ENCODE measurements around the gene C17orf100. TPM values are rescaled to one million over a fixed set of nuclear protein-coding genes. Genes with fewer than 3 reads are reported as not detected.

The C17orf100 gene
- 1 to 10 TPM in 2 of 3 donors, not detected in 1; 1.7 to 5.2 TPM for polyA plus RNA-seq

DNA sequence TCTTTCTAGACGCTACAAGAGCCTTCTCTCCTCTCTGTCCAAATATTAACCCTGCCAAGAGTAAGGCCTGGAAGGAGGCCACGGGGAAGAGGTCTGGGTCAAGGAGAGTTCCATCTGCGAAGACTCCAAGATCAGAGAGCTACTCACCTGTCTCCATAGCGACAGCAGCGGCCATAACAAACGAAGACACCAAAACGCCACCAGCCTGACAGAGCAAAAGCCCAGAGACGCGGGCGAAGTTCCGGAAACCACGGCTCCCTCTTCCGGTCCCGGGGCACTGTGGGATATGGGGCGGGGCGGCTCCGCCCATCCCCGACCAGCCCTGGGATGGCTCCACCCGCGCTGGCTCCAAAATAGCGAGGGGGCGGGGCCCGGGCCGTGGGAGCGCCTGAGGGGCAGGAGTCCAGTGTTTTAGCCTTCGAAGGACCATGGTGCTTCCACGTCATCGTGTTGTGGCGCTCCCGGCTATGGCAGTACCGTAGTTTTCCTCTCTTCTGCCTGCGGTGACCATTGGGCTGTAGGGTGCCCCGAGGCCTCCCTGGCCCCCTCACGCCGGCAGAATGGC is at the start of gene C17orf100, which contains the start of gene MED31:
C17orf100 (plus strand) TSS at position 409 of the 565 bp plus-strand sequence; CDS start at position 561, 152 bp downstream.
MED31 (minus strand) TSS at position 252 of the 565 bp plus-strand sequence; CDS start at position 175, 77 bp downstream.
- DNase-seq = peak; percentile 92
- Mint-ChIP-seq H3K27ac (peak within 1 kb of the TSS; percentile 97 to 100 (median 100)), H3K4me1 (peaks cover 45 to 71% of the 10 kb centered on the region in 2 donors), H3K4me3 (peak within 1 kb of the TSS; percentile 94 to 100 (median 98)), H3K27me3 (ENCODE audit: low read depth in 3 of 3) (peaks cover 14 to 31% (median 19%) of the 10 kb centered on the region in 3 donors), H3K9me3 (peaks cover 0 to 1% (median 0%) of the 10 kb centered on the region in 6 donors), H3K36me3 (peaks cover 7 to 12% (median 9%) of the 10 kb centered on the region in 3 donors)

GRCh38 chr17:6602141-6602540 is 49.4 kb upstream of the C17orf100 start:
- peaks cover 22 to 66% (median 31%) of the 10 kb centered on the region in 3 donors for H3K36me3 Mint-ChIP-seq
- no peaks in the 10 kb centered on the region for H3K27me3 Mint-ChIP-seq (ENCODE audit: low read depth in 3 of 3)
- no peaks in the 10 kb centered on the region for H3K4me1 Mint-ChIP-seq
- H3K4me3 Mint-ChIP-seq = no peak overlapping the region
- H3K9me3 Mint-ChIP-seq = no peaks in the 10 kb centered on the region
- H3K27ac Mint-ChIP-seq = no peak overlapping the region
- DNase-seq = no peak

- no peaks in the 10 kb centered on the region for H3K9me3 Mint-ChIP-seq
- H3K4me1 Mint-ChIP-seq = no peaks in the 10 kb centered on the region
- H3K27ac Mint-ChIP-seq = no peak overlapping the region
- no peaks in the 10 kb centered on the region for H3K27me3 Mint-ChIP-seq (ENCODE audit: low read depth in 3 of 3)
- DNase-seq = no peak
- H3K4me3 Mint-ChIP-seq = no peak overlapping the region
- peaks cover 26 to 62% (median 28%) of the 10 kb centered on the region in 3 donors for H3K36me3 Mint-ChIP-seq
Observed at GRCh38 chr17:6603744-6604325, 47.7 kb upstream of the C17orf100 start.

GRCh38 chr17:6605142-6605541 is 46.4 kb upstream of the C17orf100 start:
- Mint-ChIP-seq H3K4me3 (no peak overlapping the region), H3K9me3 (no peaks in the 10 kb centered on the region), H3K4me1 (no peaks in the 10 kb centered on the region), H3K27me3 (ENCODE audit: low read depth in 3 of 3) (no peaks in the 10 kb centered on the region), H3K36me3 (peaks cover 27 to 62% (median 30%) of the 10 kb centered on the region in 3 donors), H3K27ac (no peak overlapping the region)
- no peak for DNase-seq

GRCh38 chr17:6608321-6608720 is 43.2 kb upstream of the C17orf100 start:
- H3K36me3 Mint-ChIP-seq = peaks cover 18 to 50% (median 27%) of the 10 kb centered on the region in 3 donors
- H3K27me3 Mint-ChIP-seq (ENCODE audit: low read depth in 3 of 3) = no peaks in the 10 kb centered on the region

GRCh38 chr17:6610011-6610410 is 41.6 kb upstream of the C17orf100 start:
- H3K27ac Mint-ChIP-seq = no peak overlapping the region
- DNase-seq = no peak
- no peaks in the 10 kb centered on the region for H3K9me3 Mint-ChIP-seq
- no peaks in the 10 kb centered on the region for H3K27me3 Mint-ChIP-seq (ENCODE audit: low read depth in 3 of 3)
- peaks cover 19 to 47% (median 23%) of the 10 kb centered on the region in 3 donors for H3K36me3 Mint-ChIP-seq
- H3K4me1 Mint-ChIP-seq = no peaks in the 10 kb centered on the region
- no peak overlapping the region for H3K4me3 Mint-ChIP-seq

More at GRCh38 chr17:6608321-6608720, 43.2 kb upstream of the C17orf100 start:
- no peak for DNase-seq
- H3K9me3 Mint-ChIP-seq = no peaks in the 10 kb centered on the region
- H3K4me3 Mint-ChIP-seq = no peak overlapping the region
- H3K27ac Mint-ChIP-seq = no peak overlapping the region
- no peaks in the 10 kb centered on the region for H3K4me1 Mint-ChIP-seq

DNA sequence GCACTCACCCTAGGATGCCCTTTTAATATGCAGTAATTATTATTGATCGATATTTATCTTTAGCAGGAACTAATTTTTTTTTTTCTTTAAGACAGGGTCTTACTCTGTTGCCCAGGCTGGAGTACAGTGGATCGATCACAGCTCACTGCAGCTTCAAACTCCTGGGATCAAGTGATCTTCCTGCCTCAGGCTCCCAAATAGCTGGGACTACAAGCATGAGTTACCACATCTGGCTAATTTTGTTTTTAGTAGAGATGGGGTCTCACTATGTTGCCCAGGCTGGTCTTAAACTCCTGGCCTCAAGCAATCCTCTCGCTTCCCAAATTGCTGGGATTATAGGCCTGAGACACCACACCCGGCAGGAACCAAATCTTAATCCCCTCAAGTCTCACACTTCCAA is 40.3 kb upstream of the C17orf100 start:
- H3K27me3 Mint-ChIP-seq (ENCODE audit: low read depth in 3 of 3) = no peaks in the 10 kb centered on the region

GRCh38 chr17:6623941-6624340 is 27.6 kb upstream of the C17orf100 start:
- no peak for DNase-seq
- H3K36me3 Mint-ChIP-seq = peaks cover 17 to 42% (median 22%) of the 10 kb centered on the region in 3 donors
- H3K27ac Mint-ChIP-seq = no peak overlapping the region
- H3K4me1 Mint-ChIP-seq = peaks cover 6 to 19% of the 10 kb centered on the region in 2 donors
- no peaks in the 10 kb centered on the region for H3K9me3 Mint-ChIP-seq
- no peaks in the 10 kb centered on the region for H3K27me3 Mint-ChIP-seq (ENCODE audit: low read depth in 3 of 3)
- H3K4me3 Mint-ChIP-seq = no peak overlapping the region

More for the DNA sequence above, 40.3 kb upstream of the C17orf100 start:
- DNase-seq = no peak
- Mint-ChIP-seq H3K4me3 (no peak overlapping the region), H3K4me1 (no peaks in the 10 kb centered on the region), H3K36me3 (peaks cover 11 to 35% (median 15%) of the 10 kb centered on the region in 3 donors), H3K27ac (no peak overlapping the region), H3K9me3 (no peaks in the 10 kb centered on the region)

DNA sequence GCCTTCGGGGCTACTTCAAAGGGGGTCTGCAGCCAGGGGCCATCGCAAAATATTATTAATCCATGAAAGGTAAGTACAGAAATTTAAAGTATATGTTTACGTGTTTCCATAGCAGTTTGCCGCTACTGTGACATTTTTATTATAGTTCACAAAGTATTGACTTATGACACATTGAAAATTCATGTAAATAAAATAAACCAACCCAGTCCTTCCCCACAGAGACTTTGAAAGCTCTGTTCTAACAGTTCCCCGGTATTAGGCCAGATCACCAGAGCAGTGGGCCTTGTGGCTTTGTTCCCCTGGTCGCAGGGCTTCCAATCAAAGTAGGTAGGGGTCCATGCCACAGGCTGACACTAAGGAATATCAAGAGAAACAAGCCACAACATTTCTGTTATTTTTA is 24.9 kb upstream of the C17orf100 start:
- no peak overlapping the region for H3K4me3 Mint-ChIP-seq
- no peak for DNase-seq
- no peak overlapping the region for H3K27ac Mint-ChIP-seq

GRCh38 chr17:6627019-6627418 is 24.5 kb upstream of the C17orf100 start:
- peaks cover 0 to 2% (median 0%) of the 10 kb centered on the region in 3 donors for H3K27me3 Mint-ChIP-seq (ENCODE audit: low read depth in 3 of 3)
- peaks cover 22 to 46% (median 34%) of the 10 kb centered on the region in 3 donors for H3K36me3 Mint-ChIP-seq
- H3K4me3 Mint-ChIP-seq = no peak overlapping the region
- H3K4me1 Mint-ChIP-seq = peaks cover 6 to 19% of the 10 kb centered on the region in 2 donors
- H3K9me3 Mint-ChIP-seq = no peaks in the 10 kb centered on the region
- DNase-seq = no peak
- H3K27ac Mint-ChIP-seq = no peak overlapping the region

More for the DNA sequence above, 24.9 kb upstream of the C17orf100 start:
- H3K9me3 Mint-ChIP-seq = no peaks in the 10 kb centered on the region
- peaks cover 6 to 19% of the 10 kb centered on the region in 2 donors for H3K4me1 Mint-ChIP-seq
- H3K36me3 Mint-ChIP-seq = peaks cover 22 to 46% (median 34%) of the 10 kb centered on the region in 3 donors
- peaks cover 0 to 2% (median 0%) of the 10 kb centered on the region in 3 donors for H3K27me3 Mint-ChIP-seq (ENCODE audit: low read depth in 3 of 3)

GRCh38 chr17:6630390-6630789 is 21.2 kb upstream of the C17orf100 start:
- Mint-ChIP-seq H3K4me3 (no peak overlapping the region), H3K4me1 (peaks cover 6 to 19% of the 10 kb centered on the region in 2 donors), H3K9me3 (no peaks in the 10 kb centered on the region), H3K36me3 (peaks cover 27 to 57% (median 35%) of the 10 kb centered on the region in 3 donors), H3K27ac (no peak overlapping the region), H3K27me3 (ENCODE audit: low read depth in 3 of 3) (peaks cover 0 to 2% (median 0%) of the 10 kb centered on the region in 3 donors)
- no peak for DNase-seq

DNA sequence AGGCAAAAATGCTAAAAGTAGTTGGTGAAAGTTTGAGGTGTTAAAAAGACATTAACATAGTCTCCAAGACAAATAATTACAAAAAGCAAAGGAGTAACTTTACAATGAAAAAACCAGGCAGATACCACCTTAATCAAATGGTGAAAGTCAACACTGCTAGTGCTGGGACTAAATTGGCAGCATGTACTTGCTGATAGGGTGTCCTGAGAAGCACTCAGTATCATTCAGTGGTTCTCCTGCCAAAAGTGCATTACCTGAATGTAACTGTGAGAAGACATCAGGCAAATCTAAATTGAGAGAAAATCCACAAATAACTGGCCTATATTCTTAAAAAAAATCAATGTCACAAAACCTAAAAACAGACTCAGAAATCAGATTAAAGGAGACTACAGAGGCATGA is 19.0 kb upstream of the C17orf100 start:
- Mint-ChIP-seq H3K4me1 (peaks cover 3 to 8% of the 10 kb centered on the region in 2 donors), H3K27ac (no peak overlapping the region), H3K4me3 (no peak overlapping the region), H3K27me3 (ENCODE audit: low read depth in 3 of 3) (peaks cover 0 to 2% (median 0%) of the 10 kb centered on the region in 3 donors), H3K9me3 (no peaks in the 10 kb centered on the region), H3K36me3 (peaks cover 27 to 48% (median 35%) of the 10 kb centered on the region in 3 donors)
- no peak for DNase-seq

- H3K27ac Mint-ChIP-seq = no peak overlapping the region
- no peak overlapping the region for H3K4me3 Mint-ChIP-seq
- H3K4me1 Mint-ChIP-seq = peaks cover 4 to 6% of the 10 kb centered on the region in 2 donors
- no peaks in the 10 kb centered on the region for H3K9me3 Mint-ChIP-seq
- peaks cover 2 to 3% (median 2%) of the 10 kb centered on the region in 3 donors for H3K27me3 Mint-ChIP-seq (ENCODE audit: low read depth in 3 of 3)
- peaks cover 27 to 42% (median 29%) of the 10 kb centered on the region in 3 donors for H3K36me3 Mint-ChIP-seq
- no peak for DNase-seq
Observed at GRCh38 chr17:6633263-6633662, 18.3 kb upstream of the C17orf100 start.

DNA sequence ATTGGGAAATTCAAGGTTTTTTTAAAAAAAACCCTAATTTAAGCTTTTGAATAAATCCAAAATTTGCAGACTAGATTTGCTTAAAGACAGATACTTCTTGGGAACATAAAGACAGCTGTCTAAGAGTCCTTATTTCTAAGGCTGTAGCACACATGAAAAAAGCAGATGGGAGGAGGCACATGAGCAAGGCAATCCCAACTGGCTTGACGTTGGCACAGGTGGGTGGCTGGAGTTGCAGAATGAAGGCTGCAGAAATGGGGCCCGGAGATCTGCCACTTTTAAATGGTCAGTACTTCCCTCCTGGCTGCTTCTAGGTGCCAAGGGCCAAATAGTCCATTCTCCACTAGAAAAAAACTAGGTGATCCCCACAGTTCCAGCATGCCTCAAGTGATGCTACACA is 15.5 kb upstream of the C17orf100 start:
- Mint-ChIP-seq H3K4me3 (no peak overlapping the region), H3K9me3 (no peaks in the 10 kb centered on the region), H3K27me3 (ENCODE audit: low read depth in 3 of 3) (peaks cover 8 to 12% (median 8%) of the 10 kb centered on the region in 3 donors), H3K27ac (no peak overlapping the region), H3K4me1 (peaks cover 17 to 23% of the 10 kb centered on the region in 2 donors), H3K36me3 (peaks cover 16 to 32% (median 19%) of the 10 kb centered on the region in 3 donors)
- DNase-seq = no peak
